ENCODE measurements around the gene ZNF224. TPM values are rescaled to one million over a fixed set of nuclear protein-coding genes. Genes with fewer than 3 reads are reported as not detected.
A peak's percentile ranks its signal among the peaks of the same experiment; 100 is the strongest.

ZNF224 gene
- total and polyA plus RNA-seq, 2 of the 13 experiments (the other 11 are each of a cell fraction or from before 2014, with no cell fraction given): 13.0 to 16.1 TPM

DNA sequence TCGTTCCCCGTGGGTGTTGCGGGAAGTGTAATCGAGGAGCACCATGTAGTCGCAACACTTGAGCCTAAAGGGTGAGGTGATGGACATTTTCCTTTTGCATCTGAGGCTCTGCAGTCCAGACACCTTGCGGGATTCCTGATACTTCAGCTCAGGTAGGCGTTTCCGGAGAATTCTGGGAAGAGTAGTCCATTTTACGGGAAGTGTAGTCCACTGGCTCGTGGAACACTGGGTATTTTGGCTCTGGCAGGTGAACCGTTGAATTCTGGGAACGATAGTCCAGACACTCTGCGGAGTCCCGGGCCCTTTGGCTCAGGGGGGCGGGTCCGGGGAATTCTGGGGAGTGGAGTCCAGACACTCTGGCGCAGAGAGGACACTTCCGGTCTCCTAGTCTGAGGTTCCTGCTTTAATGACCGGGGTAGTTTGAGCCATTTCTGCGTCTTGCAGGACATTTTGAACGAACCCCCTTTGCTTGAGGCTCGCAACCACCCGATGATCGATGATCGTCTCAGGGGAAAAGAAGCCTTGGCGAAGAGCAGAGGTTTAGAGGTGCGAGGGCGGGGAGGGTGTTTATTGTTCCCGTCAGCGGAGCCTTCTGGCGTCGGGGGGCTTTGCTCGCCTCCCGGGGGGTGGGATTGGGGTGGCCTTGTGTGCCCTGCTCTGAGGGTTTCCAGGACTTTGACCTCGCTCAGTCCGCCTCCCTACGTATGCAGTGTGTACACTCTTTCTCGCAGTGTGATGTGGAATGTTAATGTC, 42.3 kb upstream of the ZNF224 start, which contains the start of gene ZNF223 (continued):
- TF ChIP-seq, protein P1, sequence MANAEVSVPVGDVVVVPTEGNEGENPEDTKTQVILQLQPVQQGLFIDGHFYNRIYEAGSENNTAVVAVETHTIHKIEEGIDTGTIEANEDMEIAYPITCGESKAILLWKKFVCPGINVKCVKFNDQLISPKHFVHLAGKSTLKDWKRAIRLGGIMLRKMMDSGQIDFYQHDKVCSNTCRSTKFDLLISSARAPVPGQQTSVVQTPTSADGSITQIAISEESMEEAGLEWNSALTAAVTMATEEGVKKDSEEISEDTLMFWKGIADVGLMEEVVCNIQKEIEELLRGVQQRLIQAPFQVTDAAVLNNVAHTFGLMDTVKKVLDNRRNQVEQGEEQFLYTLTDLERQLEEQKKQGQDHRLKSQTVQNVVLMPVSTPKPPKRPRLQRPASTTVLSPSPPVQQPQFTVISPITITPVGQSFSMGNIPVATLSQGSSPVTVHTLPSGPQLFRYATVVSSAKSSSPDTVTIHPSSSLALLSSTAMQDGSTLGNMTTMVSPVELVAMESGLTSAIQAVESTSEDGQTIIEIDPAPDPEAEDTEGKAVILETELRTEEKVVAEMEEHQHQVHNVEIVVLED (CRISPR knock-in tag; IDR thresholded peaks at IDR 0.05; ENCODE audit: borderline replicate concordance): peak; percentile 83; the same call in 1 of the 2 replicates
- TF ChIP-seq ARID5B (CRISPR knock-in tag; IDR thresholded peaks at IDR 0.05): 0 out of 2 replicates have a peak, but pooled peaks have one; percentile 45
- TF ChIP-seq GATAD2A (CRISPR knock-in tag; IDR thresholded peaks at IDR 0.05): peak; percentile 45
- TF ChIP-seq NCOA2 (CRISPR knock-in tag; IDR thresholded peaks at IDR 0.05): peak; percentile 11; the same call in 1 of the 2 replicates
- TF ChIP-seq ZNF335 (CRISPR knock-in tag; IDR thresholded peaks at IDR 0.05): peak; percentile 91; the same call in 1 of the 2 replicates
- TF ChIP-seq, protein P2, sequence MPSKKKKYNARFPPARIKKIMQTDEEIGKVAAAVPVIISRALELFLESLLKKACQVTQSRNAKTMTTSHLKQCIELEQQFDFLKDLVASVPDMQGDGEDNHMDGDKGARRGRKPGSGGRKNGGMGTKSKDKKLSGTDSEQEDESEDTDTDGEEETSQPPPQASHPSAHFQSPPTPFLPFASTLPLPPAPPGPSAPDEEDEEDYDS (CRISPR knock-in tag; IDR thresholded peaks at IDR 0.05): 0 out of 2 replicates have a peak, but pooled peaks have one; percentile 22
- TF ChIP-seq ZBTB7B (CRISPR knock-in tag; IDR thresholded peaks at IDR 0.05): peak; percentile 43; the same call in 1 of the 2 replicates
- peak; percentile 26; the same call in 1 of the 2 replicates for TF ChIP-seq FOXJ3 (CRISPR knock-in tag; IDR thresholded peaks at IDR 0.05; ENCODE audit: borderline replicate concordance)
- 0 out of 2 replicates have a peak, but pooled peaks have one; percentile 36 for TF ChIP-seq ISX (CRISPR knock-in tag; conservative IDR thresholded peaks at IDR 0.05)
- TF ChIP-seq ZNF563 (CRISPR knock-in tag; IDR thresholded peaks at IDR 0.05): 0 out of 2 replicates have a peak, but pooled peaks have one; percentile 25
- TF ChIP-seq SIN3A (IDR thresholded peaks at IDR 0.05; ENCODE audit: borderline replicate concordance, low read depth, low read length): peak; percentile 91; the same call in 1 of the 2 replicates
- TF ChIP-seq ASH2L (IDR thresholded peaks at IDR 0.05; ENCODE audit: insufficient read length, low read depth, low read length): peak; percentile 47
- TF ChIP-seq, protein P3, sequence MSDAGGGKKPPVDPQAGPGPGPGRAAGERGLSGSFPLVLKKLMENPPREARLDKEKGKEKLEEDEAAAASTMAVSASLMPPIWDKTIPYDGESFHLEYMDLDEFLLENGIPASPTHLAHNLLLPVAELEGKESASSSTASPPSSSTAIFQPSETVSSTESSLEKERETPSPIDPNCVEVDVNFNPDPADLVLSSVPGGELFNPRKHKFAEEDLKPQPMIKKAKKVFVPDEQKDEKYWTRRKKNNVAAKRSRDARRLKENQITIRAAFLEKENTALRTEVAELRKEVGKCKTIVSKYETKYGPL (CRISPR knock-in tag; IDR thresholded peaks at IDR 0.05): no peak
- TF ChIP-seq NKX3-1 (CRISPR knock-in tag; IDR thresholded peaks at IDR 0.05): no peak

Measured in HepG2 (cell line).